Measurements from ENCODE around the gene ACOX3. TPM values are rescaled to one million over a fixed set of nuclear protein-coding genes. Genes with fewer than 3 reads are reported as not detected.

ACOX3 gene
- total and polyA plus RNA-seq, 2 of the 8 experiments (the other 6 are each of a cell fraction or from before 2014, with no cell fraction given): 2.5 to 9.9 TPM

- Histone ChIP-seq H4K20me1 (replicated peaks in 1 of 2; ENCODE audit: control insufficient read depth in 1 of 2, insufficient read depth in 2 of 2, low read length in 2 of 2) (peaks cover 0 to 4% of the 10 kb centered on the region in 2 experiments), H3K4ac (replicated peaks; ENCODE audit: insufficient read length, low read depth, low read length) (no peak overlapping the region), H4K8ac (ENCODE audit: extremely low read depth, insufficient read depth, low read length) (no peak overlapping the region), H2BK15ac (ENCODE audit: low read length) (no peak overlapping the region), H4K5ac (ENCODE audit: insufficient read length, low read depth, low read length) (no peak overlapping the region), H3K23me2 (ENCODE audit: low read depth, low read length) (peaks cover 6% of the 10 kb centered on the region; the same call in 1 of the 2 replicates), H3K4me1 (replicated peaks in 1 of 4; ENCODE audit: control insufficient read depth in 3 of 4, insufficient read depth in 4 of 4, low read length in 3 of 4) (no peaks in the 10 kb centered on the region), H3K9ac (replicated peaks in 1 of 4; ENCODE audit: extremely low read depth in 1 of 4, low read depth in 3 of 4, low read length in 3 of 4) (no peak overlapping the region), H3K79me2 (ENCODE audit: control insufficient read depth in 1 of 2, insufficient read depth in 2 of 2, low read length in 2 of 2) (no peaks in the 10 kb centered on the region), H3K9me3 (ENCODE audit: insufficient read depth in 2 of 2, low read depth in 1 of 2, low read length in 1 of 2) (no peaks in the 10 kb centered on the region; a peak in 2 of 4 replicates), H2BK5ac (ENCODE audit: low read depth, low read length) (no peak overlapping the region), H2BK120ac (replicated peaks; ENCODE audit: low read depth, low read length) (no peak overlapping the region), H3K27me3 (replicated peaks in 1 of 4; ENCODE audit: control insufficient read depth in 3 of 4, extremely low read depth in 1 of 4, insufficient read depth in 3 of 4, low read length in 3 of 4) (no peaks in the 10 kb centered on the region), H3K4me3 (ENCODE audit: extremely low read depth in 1 of 4, insufficient read depth in 2 of 4, low read depth in 3 of 4, low read length in 4 of 4) (no peak overlapping the region), H3K56ac (replicated peaks; ENCODE audit: insufficient read length, low read depth, low read length) (no peak overlapping the region), H2BK20ac (ENCODE audit: low read length) (no peak overlapping the region), H2AK5ac (ENCODE audit: low read depth, low read length) (no peak overlapping the region), H3K23ac (ENCODE audit: insufficient read length) (no peak overlapping the region), H3K36me3 (ENCODE audit: control insufficient read depth in 2 of 4, insufficient read depth in 4 of 4, low read length in 3 of 4) (no peaks in the 10 kb centered on the region), H4K91ac (replicated peaks; ENCODE audit: insufficient read length, low read length) (no peak overlapping the region), H3K14ac (ENCODE audit: insufficient read length) (no peak overlapping the region), H3K79me1 (ENCODE audit: low read depth, low read length) (no peaks in the 10 kb centered on the region), H3K4me2 (ENCODE audit: insufficient read depth in 1 of 2, low read depth in 2 of 2, low read length in 2 of 2) (no peak overlapping the region), H2AFZ (ENCODE audit: low read length) (no peak overlapping the region), H3K18ac (ENCODE audit: extremely low read depth, low read length) (no peak overlapping the region), H3K27ac (ENCODE audit: low read depth, low read length) (no peak overlapping the region), H2BK12ac (ENCODE audit: low read depth, low read length) (no peak overlapping the region)
- TF ChIP-seq RNF2 (IDR thresholded peaks at IDR 0.05; ENCODE audit: borderline replicate concordance, low read depth, low read length, missing control alignments, poor library complexity, severe bottlenecking) (no peak), SIRT6 (IDR thresholded peaks at IDR 0.05; ENCODE audit: low read length) (no peak), SIX5 (IDR thresholded peaks at IDR 0.05; ENCODE audit: low read depth, low read length) (no peak)
- TF ChIP-seq, protein P1, sequence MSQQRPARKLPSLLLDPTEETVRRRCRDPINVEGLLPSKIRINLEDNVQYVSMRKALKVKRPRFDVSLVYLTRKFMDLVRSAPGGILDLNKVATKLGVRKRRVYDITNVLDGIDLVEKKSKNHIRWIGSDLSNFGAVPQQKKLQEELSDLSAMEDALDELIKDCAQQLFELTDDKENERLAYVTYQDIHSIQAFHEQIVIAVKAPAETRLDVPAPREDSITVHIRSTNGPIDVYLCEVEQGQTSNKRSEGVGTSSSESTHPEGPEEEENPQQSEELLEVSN (IDR thresholded peaks at IDR 0.05): no peak
- peak in 1 of 2 experiments; percentile 30 for DNase-seq (ENCODE audit: low read depth in 1 of 2, low spot score in 2 of 2)
- POLR2A ChIA-PET (ENCODE audit: partially characterized antibody): no interaction called here
- CTCF ChIA-PET (ENCODE audit: partially characterized antibody): interaction anchor here (1.0 to 2.4 kb wide), 4 partner anchors 8 to 28 kb away, joined by 3 to 7 read pairs (median 6); no protein-coding TSS in a partner anchor
- FAIRE-seq: no peak
- 86% methylated on average over 5 of the region's 5 CpGs; no CpG with 5 or more reads in 1 of the 2 experiments for WGBS, 2 experiments (ENCODE audit: extremely low coverage in 1 of 2, insufficient coverage in 1 of 2, insufficient read length in 1 of 2, insufficient replicate concordance in 2 of 2, low coverage in 1 of 2, low lambda C conversion rate in 2 of 2, missing lambda C conversion rate in 1 of 2)
Observed at GRCh38 chr4:8323947-8324555, 116.5 kb downstream of the ACOX3 start.
